ENCODE measurements around the gene SPP1. TPM values are rescaled to one million over a fixed set of nuclear protein-coding genes. Genes with fewer than 3 reads are reported as not detected.

SPP1 gene
- total RNA-seq, 1 experiment from 2014 or later, result not detected

DNA sequence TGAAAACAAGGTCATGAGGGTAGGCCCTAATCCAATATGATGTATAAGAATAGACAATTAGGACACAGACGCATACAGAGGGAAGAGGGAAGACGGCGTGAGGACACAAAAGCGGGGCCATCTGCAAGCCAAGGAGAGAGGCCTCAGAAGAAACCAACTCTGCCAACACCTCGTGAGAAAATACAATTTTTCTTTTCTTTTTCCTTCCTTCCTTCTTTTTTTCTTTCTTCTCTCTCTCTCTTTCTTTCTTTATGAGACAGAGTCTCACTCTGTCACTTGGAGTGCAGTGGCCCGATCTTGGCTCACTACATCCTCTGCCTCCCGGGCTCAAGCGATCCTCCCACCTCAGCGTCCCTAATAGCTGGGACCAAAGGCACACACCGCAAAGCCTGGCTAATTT is 30.4 kb downstream of the SPP1 start:
- H3K9me3 Mint-ChIP-seq (ENCODE audit: unreplicated experiment), result no peaks in the 10 kb centered on the region
- no peaks in the 10 kb centered on the region for H3K27me3 Mint-ChIP-seq (ENCODE audit: insufficient read depth, unreplicated experiment)
- H3K27ac Mint-ChIP-seq (ENCODE audit: low read depth, unreplicated experiment), result no peak overlapping the region
- no TSS peak for BruUV-seq (replicated peaks)
- intact Hi-C loops (cut with micrococcal nuclease), result no loop called here
- POLR2A ChIA-PET, result interaction anchor here (0.7 to 0.8 kb wide), 2 partner anchors 11 to 13 kb away, joined by 3 to 4 read pairs; no protein-coding TSS in a partner anchor
- TF ChIP-seq, protein P1, sequence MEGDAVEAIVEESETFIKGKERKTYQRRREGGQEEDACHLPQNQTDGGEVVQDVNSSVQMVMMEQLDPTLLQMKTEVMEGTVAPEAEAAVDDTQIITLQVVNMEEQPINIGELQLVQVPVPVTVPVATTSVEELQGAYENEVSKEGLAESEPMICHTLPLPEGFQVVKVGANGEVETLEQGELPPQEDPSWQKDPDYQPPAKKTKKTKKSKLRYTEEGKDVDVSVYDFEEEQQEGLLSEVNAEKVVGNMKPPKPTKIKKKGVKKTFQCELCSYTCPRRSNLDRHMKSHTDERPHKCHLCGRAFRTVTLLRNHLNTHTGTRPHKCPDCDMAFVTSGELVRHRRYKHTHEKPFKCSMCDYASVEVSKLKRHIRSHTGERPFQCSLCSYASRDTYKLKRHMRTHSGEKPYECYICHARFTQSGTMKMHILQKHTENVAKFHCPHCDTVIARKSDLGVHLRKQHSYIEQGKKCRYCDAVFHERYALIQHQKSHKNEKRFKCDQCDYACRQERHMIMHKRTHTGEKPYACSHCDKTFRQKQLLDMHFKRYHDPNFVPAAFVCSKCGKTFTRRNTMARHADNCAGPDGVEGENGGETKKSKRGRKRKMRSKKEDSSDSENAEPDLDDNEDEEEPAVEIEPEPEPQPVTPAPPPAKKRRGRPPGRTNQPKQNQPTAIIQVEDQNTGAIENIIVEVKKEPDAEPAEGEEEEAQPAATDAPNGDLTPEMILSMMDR (IDR thresholded peaks at IDR 0.05; ENCODE audit: unreplicated experiment), result no peak
- CTCF ChIA-PET, result interaction anchor here (1.1 kb wide), 2 partner anchors 43 to 509 kb away, joined by 3 read pairs; no protein-coding TSS in a partner anchor
- H3K4me1 Mint-ChIP-seq (ENCODE audit: insufficient read depth, unreplicated experiment), result peaks cover 12% of the 10 kb centered on the region
- H3K4me3 Mint-ChIP-seq (ENCODE audit: unreplicated experiment), result no peak overlapping the region
- no peak for DNase-seq (ENCODE audit: unreplicated experiment)
- no peaks in the 10 kb centered on the region for H3K36me3 Mint-ChIP-seq (ENCODE audit: insufficient read depth, unreplicated experiment)

DNA sequence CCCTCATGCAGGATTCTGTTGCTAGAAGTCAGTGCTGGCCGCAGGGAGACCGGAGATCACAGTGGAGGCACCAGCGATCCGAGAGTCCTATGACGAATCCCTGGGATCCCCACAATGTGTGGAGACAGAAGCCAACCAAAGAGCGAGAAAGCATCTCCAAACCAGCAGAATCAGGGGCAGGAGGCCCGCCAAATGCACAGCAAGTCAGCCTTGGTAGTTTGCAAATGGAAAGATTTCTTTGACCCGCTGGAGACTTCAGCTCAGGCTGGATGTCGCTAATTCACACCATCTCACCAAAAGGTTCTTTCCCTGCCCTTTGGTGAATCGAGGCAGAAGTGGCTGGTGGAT is 31.4 kb downstream of the SPP1 start:
- Mint-ChIP-seq H3K27ac (ENCODE audit: low read depth, unreplicated experiment) (no peak overlapping the region), H3K36me3 (ENCODE audit: insufficient read depth, unreplicated experiment) (no peaks in the 10 kb centered on the region), H3K9me3 (ENCODE audit: unreplicated experiment) (no peaks in the 10 kb centered on the region), H3K27me3 (ENCODE audit: insufficient read depth, unreplicated experiment) (no peaks in the 10 kb centered on the region), H3K4me1 (ENCODE audit: insufficient read depth, unreplicated experiment) (peaks cover 15% of the 10 kb centered on the region), H3K4me3 (ENCODE audit: unreplicated experiment) (peak overlapping the region; percentile 78)
- CTCF ChIA-PET, result interaction anchor here (0.6 kb wide), 1 partner anchor 276 kb away, joined by 3 read pairs; no protein-coding TSS in a partner anchor
- POLR2A ChIA-PET, result interaction anchor here (0.6 to 1.1 kb wide), 3 partner anchors 23 to 108 kb away, joined by 3 to 5 read pairs (median 4); no protein-coding TSS in a partner anchor
- no TSS peak for BruUV-seq (replicated peaks)
- TF ChIP-seq, protein P1 (IDR thresholded peaks at IDR 0.05; ENCODE audit: unreplicated experiment), result no peak
- DNase-seq (ENCODE audit: unreplicated experiment), result no peak
- intact Hi-C loops (cut with micrococcal nuclease), result no loop called here

DNA sequence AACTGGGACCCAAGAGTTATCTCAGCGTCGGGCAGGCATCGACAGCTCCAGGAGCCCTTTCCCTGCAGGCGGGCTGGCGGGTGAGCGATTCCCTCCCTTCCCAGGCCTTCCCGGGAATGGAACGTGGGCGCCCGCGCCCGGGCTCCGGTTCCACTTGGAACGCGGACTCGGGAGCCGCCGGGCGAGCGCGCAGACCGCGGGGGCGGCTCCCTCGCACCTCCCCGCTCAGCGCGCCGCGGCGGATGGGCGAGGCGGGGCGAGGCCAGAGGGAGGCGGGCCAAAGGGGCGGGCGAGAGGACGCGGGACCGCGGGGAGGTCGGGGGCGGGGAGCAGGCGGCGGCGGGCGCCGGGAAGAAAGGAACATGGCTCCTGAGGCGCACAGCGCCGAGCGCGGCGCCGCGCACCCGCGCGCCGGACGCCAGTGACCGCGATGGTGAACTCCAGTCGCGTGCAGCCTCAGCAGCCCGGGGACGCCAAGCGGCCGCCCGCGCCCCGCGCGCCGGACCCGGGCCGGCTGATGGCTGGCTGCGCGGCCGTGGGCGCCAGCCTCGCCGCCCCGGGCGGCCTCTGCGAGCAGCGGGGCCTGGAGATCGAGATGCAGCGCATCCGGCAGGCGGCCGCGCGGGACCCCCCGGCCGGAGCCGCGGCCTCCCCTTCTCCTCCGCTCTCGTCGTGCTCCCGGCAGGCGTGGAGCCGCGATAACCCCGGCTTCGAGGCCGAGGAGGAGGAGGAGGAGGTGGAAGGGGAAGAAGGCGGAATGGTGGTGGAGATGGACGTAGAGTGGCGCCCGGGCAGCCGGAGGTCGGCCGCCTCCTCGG is 32.0 kb downstream of the SPP1 start, which contains the start of gene PKD2:
Gene PKD2, plus strand, starts transcription at position 332 of the 818 bp plus-strand sequence. Its CDS starts 99 bp downstream, at position 431.
- no TSS peak for BruUV-seq (replicated peaks)
- no peaks in the 10 kb centered on the region for H3K27me3 Mint-ChIP-seq (ENCODE audit: insufficient read depth, unreplicated experiment)
- peak within 1 kb of the TSS; percentile 78 for H3K4me3 Mint-ChIP-seq (ENCODE audit: unreplicated experiment)
- ChIA-PET CTCF (interaction anchor here (0.6 to 0.7 kb wide), 3 partner anchors 27 to 191 kb away, joined by 3 to 4 read pairs (median 3); no protein-coding TSS in a partner anchor), POLR2A (interaction anchor here (0.6 to 2.9 kb wide), 10 partner anchors 10 to 371 kb away, joined by 3 to 18 read pairs (median 4); partner anchors contain the start of gene HERC6)
- peak; percentile 76 for DNase-seq (ENCODE audit: unreplicated experiment)
- H3K4me1 Mint-ChIP-seq (ENCODE audit: insufficient read depth, unreplicated experiment), result peaks cover 16% of the 10 kb centered on the region
- intact Hi-C loops (cut with micrococcal nuclease), result no loop called here
- no peaks in the 10 kb centered on the region for H3K36me3 Mint-ChIP-seq (ENCODE audit: insufficient read depth, unreplicated experiment)
- peak within 1 kb of the TSS; percentile 14 for H3K27ac Mint-ChIP-seq (ENCODE audit: low read depth, unreplicated experiment)
- TF ChIP-seq, protein P1 (IDR thresholded peaks at IDR 0.05; ENCODE audit: unreplicated experiment), result no peak
- no peaks in the 10 kb centered on the region for H3K9me3 Mint-ChIP-seq (ENCODE audit: unreplicated experiment)

DNA sequence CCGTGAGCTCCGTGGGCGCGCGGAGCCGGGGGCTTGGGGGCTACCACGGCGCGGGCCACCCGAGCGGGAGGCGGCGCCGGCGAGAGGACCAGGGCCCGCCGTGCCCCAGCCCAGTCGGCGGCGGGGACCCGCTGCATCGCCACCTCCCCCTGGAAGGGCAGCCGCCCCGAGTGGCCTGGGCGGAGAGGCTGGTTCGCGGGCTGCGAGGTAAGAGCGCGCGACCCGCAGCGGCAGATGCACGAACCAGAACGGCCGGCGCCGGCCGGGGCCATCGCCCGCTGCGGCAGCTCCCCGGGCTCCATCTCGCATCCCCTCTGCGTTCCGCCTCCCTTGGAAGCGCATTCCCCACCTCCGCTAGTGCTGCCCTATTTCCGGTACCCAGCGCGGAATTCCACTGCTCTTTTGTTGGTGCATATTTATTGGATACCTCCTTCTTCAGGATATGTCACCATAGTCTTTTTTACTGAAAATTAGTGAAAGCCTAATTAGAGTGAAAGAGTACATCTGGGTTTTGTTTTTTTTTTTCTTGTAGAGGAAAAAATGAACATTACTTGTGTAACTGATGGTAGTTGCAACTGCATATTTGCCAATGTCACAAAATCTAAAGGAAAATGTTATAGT is 32.7 kb downstream of the SPP1 start:
- TF ChIP-seq, protein P1 (IDR thresholded peaks at IDR 0.05; ENCODE audit: unreplicated experiment), result no peak

More for the DNA sequence above, 32.7 kb downstream of the SPP1 start:
- Mint-ChIP-seq H3K4me3 (ENCODE audit: unreplicated experiment) (peak overlapping the region; percentile 78), H3K27ac (ENCODE audit: low read depth, unreplicated experiment) (peak overlapping the region; percentile 14), H3K9me3 (ENCODE audit: unreplicated experiment) (no peaks in the 10 kb centered on the region), H3K36me3 (ENCODE audit: insufficient read depth, unreplicated experiment) (no peaks in the 10 kb centered on the region), H3K27me3 (ENCODE audit: insufficient read depth, unreplicated experiment) (no peaks in the 10 kb centered on the region), H3K4me1 (ENCODE audit: insufficient read depth, unreplicated experiment) (peaks cover 19% of the 10 kb centered on the region)
- ChIA-PET POLR2A (interaction anchor here (0.6 to 2.9 kb wide), 16 partner anchors 7 to 1335 kb away, joined by 3 to 18 read pairs (median 3); partner anchors contain the start of gene HERC6), CTCF (interaction anchor here (0.6 to 0.7 kb wide), 3 partner anchors 28 to 190 kb away, joined by 3 to 4 read pairs (median 3); no protein-coding TSS in a partner anchor)
- peak; percentile 58 for DNase-seq (ENCODE audit: unreplicated experiment)
- no TSS peak for BruUV-seq (replicated peaks)
- intact Hi-C loops (cut with micrococcal nuclease), result no loop called here
